ENCODE data around the gene CDX2. TPM values are rescaled to one million over a fixed set of nuclear protein-coding genes. Genes with fewer than 3 reads are reported as not detected.

Gene CDX2
- total RNA-seq, 1 experiment from 2014 or later = 5.1 TPM

- no peaks in the 10 kb centered on the region for H3K36me3 ChIP-seq (ENCODE audit: control insufficient read depth, insufficient read depth, low read length)
- H3K27me3 ChIP-seq (ENCODE audit: control insufficient read depth, insufficient read depth, low read length) = no peaks in the 10 kb centered on the region
- in situ Hi-C loops (cut with HindIII; ENCODE audit: low pct_unique_long_range_greater_than_20kb, low sequenced_read_pairs) (no loop called here), intact Hi-C loops (cut with micrococcal nuclease; ENCODE audit: unreplicated experiment) (loop anchor here (10.0 kb wide), 3 partner anchors 146 to 616 kb away; no protein-coding TSS in a partner anchor)
- ATAC-seq = no peak
- no peak for TF ChIP-seq REST (IDR thresholded peaks at IDR 0.05; ENCODE audit: insufficient read depth in 1 of 2, low read depth in 2 of 2, low read length in 1 of 2)
- no peak for TF ChIP-seq SIN3A (IDR thresholded peaks at IDR 0.05; ENCODE audit: borderline replicate concordance, insufficient read depth, low read depth, low read length)
- TF ChIP-seq POLR2AphosphoS5 (IDR thresholded peaks at IDR 0.05; ENCODE audit: low read depth, low read length) = no peak
- no peak for TF ChIP-seq TCF7L2 (IDR thresholded peaks at IDR 0.05; ENCODE audit: low read depth, low read length)
- TF ChIP-seq CTCF (IDR thresholded peaks at IDR 0.05) = no peak
- no peak for DNase-seq (ENCODE audit: low read depth, low spot score)
- H3K4me1 ChIP-seq (ENCODE audit: control insufficient read depth, insufficient read depth, low read length) = no peaks in the 10 kb centered on the region
- ChIA-PET POLR2A (interaction anchor here (0.7 kb wide), 1 partner anchor 591 kb away, joined by 12 read pairs; no protein-coding TSS in a partner anchor), CTCF (interaction anchor here (0.8 kb wide), 1 partner anchor 152 kb away, joined by 3 read pairs; no protein-coding TSS in a partner anchor)
- no peak overlapping the region for H3K27ac ChIP-seq (ENCODE audit: low read length)
- BruUV-seq (replicated peaks) = no TSS peak
- H3K4me3 ChIP-seq (ENCODE audit: low read depth in 2 of 2, low read length in 2 of 2) = no peak overlapping the region
- H3K9me3 ChIP-seq (ENCODE audit: control insufficient read depth, insufficient read depth, low read depth, low read length) = no peaks in the 10 kb centered on the region
These were observed 11.3 kb upstream of the CDX2 start for GRCh38 chr13:27980280-27980998.

- POLR2A ChIA-PET = no interaction called here
- TF ChIP-seq SIN3A (IDR thresholded peaks at IDR 0.05; ENCODE audit: borderline replicate concordance, insufficient read depth, low read depth, low read length) (no peak), POLR2AphosphoS5 (IDR thresholded peaks at IDR 0.05; ENCODE audit: low read depth, low read length) (no peak), REST (IDR thresholded peaks at IDR 0.05; ENCODE audit: insufficient read depth in 1 of 2, low read depth in 2 of 2, low read length in 1 of 2) (no peak), CTCF (IDR thresholded peaks at IDR 0.05) (no peak), TCF7L2 (IDR thresholded peaks at IDR 0.05; ENCODE audit: low read depth, low read length) (no peak)
These were observed 10.7 kb upstream of the CDX2 start for GRCh38 chr13:27979765-27980279.

More at GRCh38 chr13:27979765-27980279, 10.7 kb upstream of the CDX2 start:
- H3K36me3 ChIP-seq (ENCODE audit: control insufficient read depth, insufficient read depth, low read length) = no peaks in the 10 kb centered on the region
- no peaks in the 10 kb centered on the region for H3K27me3 ChIP-seq (ENCODE audit: control insufficient read depth, insufficient read depth, low read length)
- no peaks in the 10 kb centered on the region for H3K4me1 ChIP-seq (ENCODE audit: control insufficient read depth, insufficient read depth, low read length)
- no peak overlapping the region for H3K4me3 ChIP-seq (ENCODE audit: low read depth in 2 of 2, low read length in 2 of 2)
- no peak overlapping the region for H3K27ac ChIP-seq (ENCODE audit: low read length)
- H3K9me3 ChIP-seq (ENCODE audit: control insufficient read depth, insufficient read depth, low read depth, low read length) = no peaks in the 10 kb centered on the region
- no peak for DNase-seq (ENCODE audit: low read depth, low spot score)
- CTCF ChIA-PET = no interaction called here
- in situ Hi-C loops (cut with HindIII; ENCODE audit: low pct_unique_long_range_greater_than_20kb, low sequenced_read_pairs) (no loop called here), intact Hi-C loops (cut with micrococcal nuclease; ENCODE audit: unreplicated experiment) (loop anchor here (10.0 kb wide), 3 partner anchors 145 to 615 kb away; no protein-coding TSS in a partner anchor)
- no peak for ATAC-seq
- BruUV-seq (replicated peaks) = no TSS peak
